Pancreas (tissue), 10 donors: ENCODE measurements around the gene MORN4. TPM values are rescaled to one million over a fixed set of nuclear protein-coding genes. Genes with fewer than 3 reads are reported as not detected.
"Not testable (repeated sequence)": the region's sequence is repeated elsewhere in the genome, so short reads cannot be mapped to it uniquely, and the experiment has no call there.

Source experiments
- ATAC-seq, 4 donors: fragments of 200-7000 bp; cut with Tn5 transposase; one replicate each; pipeline versions ENCODE4 v1.8.0 to v1.9.1; 2020; ENCODE audit warnings: mild to moderate bottlenecking in 4 of 4, moderate library complexity in 4 of 4
- DNase-seq, 6 donors: peaks; one replicate each; pipeline ENCODE4 v3.0.0-alpha.2; 2020
- FAIRE-seq: peaks from 2 replicates; lab custom pipeline; 2012; peaks lifted over from hg19 to GRCh38; lab: Jason Lieb, UNC
- H3K27ac ChIP-seq, 4 donors: fragments of 200-600 bp; sonication (generic); 1 replicate in 3 of 4; 2 replicates in 1 of 4; pipeline versions ENCODE4 v1.5.0 to v1.8.0; 2020
- H3K27me3 ChIP-seq, 4 donors: fragments of 200-600 bp; one replicate each; pipeline ENCODE4 v1.8.0; 2021
- H3K36me3 ChIP-seq, 3 donors: fragments of 200-600 bp; sonication (generic) in 1 of 3; one replicate each; pipeline versions ENCODE4 v1.5.0 to v1.8.0; 2020 to 2021
- H3K4me1 ChIP-seq, 3 donors: fragments of 200-600 bp; one replicate each; pipeline ENCODE4 v1.8.0; 2021
- H3K4me3 ChIP-seq, 4 donors: fragments of 200-600 bp; sonication (generic) in 2 of 4; one replicate each; pipeline versions ENCODE4 v1.5.0 to v1.8.0; 2020 to 2021
- H3K9me3 ChIP-seq, 4 donors: fragments of 200-600 bp; one replicate each; pipeline ENCODE4 v1.8.0; 2021
- CTCF ChIP-seq, 4 donors: fragments of 200-600 bp; sonication (generic) in 3 of 4; IDR thresholded peaks; one replicate each; pipeline versions ENCODE4 v1.5.0 to v1.8.0; 2021; ENCODE audit warnings: antibody characterized with exemption in 4 of 4
- WGBS, 2 donors: extraction: QIAGEN DNeasy Blood & Tissue Kit; methylation state at CpG; one replicate each; pipeline ENCODE4 v1.1.7; 2013; 5-methylcytosine and 5-hydroxymethylcytosine counted together
- intact Hi-C, 3 donors: fragments of 100-400 bp; cut with DNase I; formaldehyde crosslinking; loops; one replicate each; pipeline versions ENCODE4 v1.11.1 to v1.14.2; 2022
- polyA plus RNA-seq, 2 donors: library from polyadenylated mRNA; stranded (reverse); fragments of 200-250 nt; gene quantifications; one replicate each; pipeline ENCODE4 v1.2.3, GENCODE V29; 2013
- total RNA-seq, 6 donors: library from RNA; stranded (reverse); fragmentation: NEBNext Ultra II Directional in 4 of 6; extraction: Animal tissue kit (Norgen Biotek cat#: 25700) in 4 of 6; gene quantifications; one replicate each; pipeline versions ENCODE4 v1.2.1 to v1.2.4, GENCODE V29; 2021 to 2023
- donor health status: healthy with polysubstance abuse.
- donor health status: DM: no; HTN: no; CAD: no; lungs with moderate emphysema.
- donor health status: DM: no; HTN: no; CAD: no.
- donor health status: control.
- donor health status: control.
- donor health status: Bipolar disorder and iron deficiency.
- donor health status: DM: yes; HTN: yes; CAD: no.
- donor health status: DM: no; HTN: no; CAD: no.
- donor health status: DM: no; HTN: no; CAD: no.
- donor health status: DM: yes; HTN: yes; CAD: no.

The MORN4 gene
- total and polyA plus RNA-seq, 8 donors = 3.3 to 8.9 (median 4.7) TPM

- DNase-seq (peak in 1 of 6 donors; percentile 38), FAIRE-seq (no peak), ATAC-seq (peak in 3 of 4 donors; percentile 47 to 85 (median 84))
- 83 to 88% methylated on average over 5 of the region's 5 CpGs for WGBS, 2 donors
- no peaks in the 10 kb centered on the region for H3K4me1 ChIP-seq
- no peaks in the 10 kb centered on the region for H3K9me3 ChIP-seq
- H3K27me3 ChIP-seq = no peaks in the 10 kb centered on the region
- H3K27ac ChIP-seq = peak overlapping the region in 2 of 4 donors; percentile 53 to 68
- TF ChIP-seq CTCF (IDR thresholded peaks at IDR 0.05) = no peak
- no peak overlapping the region for H3K4me3 ChIP-seq
- intact Hi-C loops = no loop called here
- peaks cover 0 to 12% (median 0%) of the 10 kb centered on the region in 3 donors for H3K36me3 ChIP-seq
Measured at GRCh38 chr10:97648562-97649404, 15.5 kb upstream of the MORN4 start.

GRCh38 chr10:97647556-97647955, 14.3 kb upstream of the MORN4 start:
- Histone ChIP-seq H3K36me3 (peaks cover 0 to 12% (median 0%) of the 10 kb centered on the region in 3 donors), H3K27me3 (no peaks in the 10 kb centered on the region), H3K4me1 (no peaks in the 10 kb centered on the region), H3K4me3 (no peak overlapping the region), H3K27ac (no peak overlapping the region), H3K9me3 (no peaks in the 10 kb centered on the region)
- no peak for FAIRE-seq
- DNase-seq = no peak
- intact Hi-C loops = no loop called here
- peak in 2 of 4 donors; percentile 12 to 14 for ATAC-seq
- no peak for TF ChIP-seq CTCF (IDR thresholded peaks at IDR 0.05)
- WGBS, 2 donors = 75 to 76% methylated on average over 1 of the region's 1 CpG

GRCh38 chr10:97644936-97645335, 11.6 kb upstream of the MORN4 start:
- no peak overlapping the region for H3K4me3 ChIP-seq
- peaks cover 8 to 9% (median 8%) of the 10 kb centered on the region in 3 donors for H3K4me1 ChIP-seq
- H3K9me3 ChIP-seq = no peaks in the 10 kb centered on the region
- ATAC-seq = no peak
- no peaks in the 10 kb centered on the region for H3K27me3 ChIP-seq
- peaks cover 0 to 4% (median 0%) of the 10 kb centered on the region in 3 donors for H3K36me3 ChIP-seq
- no peak overlapping the region for H3K27ac ChIP-seq
- WGBS, 2 donors = 95 to 96% methylated on average over 4 of the region's 4 CpGs
- TF ChIP-seq CTCF (IDR thresholded peaks at IDR 0.05) = no peak
- intact Hi-C loops = no loop called here
- FAIRE-seq = no peak
- DNase-seq = no peak

GRCh38 chr10:97643441-97643985, 10.2 kb upstream of the MORN4 start:
- WGBS, 2 donors = 87 to 88% methylated on average over 4 of the region's 4 CpGs
- peaks cover 8 to 9% (median 8%) of the 10 kb centered on the region in 3 donors for H3K4me1 ChIP-seq
- FAIRE-seq (no peak), DNase-seq (no peak), ATAC-seq (no peak)
- H3K27ac ChIP-seq = no peak overlapping the region
- no peak overlapping the region for H3K4me3 ChIP-seq
- H3K9me3 ChIP-seq = no peaks in the 10 kb centered on the region
- peaks cover 0 to 4% (median 0%) of the 10 kb centered on the region in 3 donors for H3K36me3 ChIP-seq
- TF ChIP-seq CTCF (IDR thresholded peaks at IDR 0.05) = no peak
- intact Hi-C loops = no loop called here
- H3K27me3 ChIP-seq = no peaks in the 10 kb centered on the region

- intact Hi-C loops, ATAC-seq, H3K36me3 ChIP-seq, H3K27ac ChIP-seq, DNase-seq, FAIRE-seq, H3K4me1 ChIP-seq, H3K27me3 ChIP-seq, H3K9me3 ChIP-seq: not testable (repeated sequence)
- peak overlapping the region in 1 of 4 donors; percentile 78 for H3K4me3 ChIP-seq
- 95 to 96% methylated on average over 13 of the region's 13 CpGs for WGBS, 2 donors
Measured at GRCh38 chr10:97642471-97643159, 9.3 kb upstream of the MORN4 start.
